ENCODE results near the gene NUDT12.

The NUDT12 gene

DNA sequence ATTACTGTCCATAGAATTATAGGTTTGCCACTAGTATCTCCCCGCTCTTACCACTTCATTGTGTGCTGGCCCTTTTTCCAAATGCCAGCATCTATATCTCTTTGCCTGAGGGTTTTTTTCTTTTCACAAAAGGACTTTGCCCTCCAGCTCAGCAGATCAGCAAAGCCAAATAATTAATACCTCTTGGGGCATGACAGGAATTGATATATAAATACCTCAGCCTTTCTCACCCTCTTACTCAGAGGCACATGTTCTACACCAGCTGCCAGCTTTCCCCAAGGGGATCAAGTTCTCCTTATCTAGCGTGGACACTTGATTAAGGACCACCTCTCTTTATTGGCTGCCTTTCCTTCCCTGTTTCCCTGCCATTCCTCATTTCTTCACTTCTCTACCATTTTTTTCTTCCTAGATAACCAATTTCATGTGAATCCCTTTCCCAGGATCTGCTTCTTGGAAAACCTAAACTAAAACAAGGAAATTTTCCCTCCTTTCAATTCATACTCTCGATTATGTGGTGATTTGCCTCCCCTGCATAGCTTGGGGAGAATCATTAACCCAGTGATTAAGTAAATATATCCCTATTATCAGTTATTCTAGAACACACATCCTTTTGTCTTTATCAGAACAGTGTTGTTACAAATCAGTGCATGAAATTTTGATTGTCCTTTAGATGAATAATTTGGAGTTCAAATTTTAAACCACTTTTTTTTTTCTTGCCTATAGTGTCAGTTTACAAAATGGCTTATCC is 6.9 kb upstream of the NUDT12 start:
- TF ChIP-seq CTCF (IDR thresholded peaks at IDR 0.05): no peak

GRCh38 chr5:103565719-103566118 is 3.1 kb upstream of the NUDT12 start:
- no peak for TF ChIP-seq CTCF (IDR thresholded peaks at IDR 0.05)

- no peak for TF ChIP-seq CTCF (IDR thresholded peaks at IDR 0.05)
Observed at GRCh38 chr5:103561685-103562452, 720 bp downstream of the NUDT12 start.

GRCh38 chr5:103560826-103561225 is 1.8 kb downstream of the NUDT12 start:
- TF ChIP-seq CTCF (IDR thresholded peaks at IDR 0.05): no peak

- no peak for TF ChIP-seq CTCF (IDR thresholded peaks at IDR 0.05)
Observed at GRCh38 chr5:103546858-103547257, 15.7 kb downstream of the NUDT12 start.

DNA sequence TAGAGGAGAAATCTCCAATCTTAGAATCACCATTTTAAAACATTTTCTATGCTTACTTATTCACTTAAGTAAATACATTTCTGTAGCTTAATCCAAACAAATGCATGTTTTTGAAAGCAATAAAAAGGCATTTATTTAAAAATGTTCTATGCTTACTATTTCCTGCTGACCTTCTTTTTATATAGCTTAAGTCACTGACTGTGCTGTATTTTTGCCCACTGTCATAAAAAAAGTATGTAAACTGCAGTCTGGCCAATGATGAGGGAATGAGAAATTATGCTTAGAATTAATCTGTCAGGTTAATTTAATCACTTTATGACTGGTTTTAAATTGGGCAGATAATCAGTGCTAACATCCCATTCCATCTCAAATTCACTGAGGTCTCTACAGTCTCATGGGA is 20.1 kb downstream of the NUDT12 start:
- TF ChIP-seq CTCF (IDR thresholded peaks at IDR 0.05): no peak

DNA sequence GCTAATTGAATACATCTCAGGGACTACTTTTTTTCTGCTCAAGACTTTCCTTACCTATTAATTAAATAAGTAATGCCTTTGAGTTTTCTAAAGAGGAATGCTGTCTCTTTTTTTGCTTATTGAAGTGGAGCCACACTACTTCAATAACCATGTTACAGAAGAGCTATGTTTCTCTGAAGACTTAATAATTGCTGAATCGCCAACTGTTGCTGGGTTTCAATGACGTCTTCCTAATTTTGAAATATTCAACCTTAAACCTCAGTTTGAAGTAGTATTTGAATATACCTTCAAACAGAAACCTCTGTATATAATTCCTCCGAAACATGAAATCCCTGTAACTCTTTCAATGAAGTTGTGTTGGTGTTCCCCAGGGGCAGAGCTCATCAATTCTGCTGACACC is 21.0 kb downstream of the NUDT12 start:
- TF ChIP-seq CTCF (IDR thresholded peaks at IDR 0.05): no peak
